CD14-positive monocyte (primary cell): Measurements from ENCODE around the gene GATA5. TPM values are rescaled to one million over a fixed set of nuclear protein-coding genes. Genes with fewer than 3 reads are reported as not detected.

Experiments
- DNase-seq, 3 donors: peaks; one replicate each; pipeline ENCODE4 v3.0.0-alpha.2; 2011 to 2022
- H2AFZ ChIP-seq: 2 replicates; pipeline ENCODE4 v1.6.0; 2012; ENCODE audit warnings: mild to moderate bottlenecking, low read depth, low read length, inconsistent platforms; ENCODE audit not compliant: insufficient read depth, poor library complexity, severe bottlenecking
- H3K27ac ChIP-seq, 2 donors: 1 replicate in 1 of 2; 2 replicates in 1 of 2; pipeline ENCODE4 v1.5.1; 2012 to 2013; ENCODE audit warnings: low read length in 2 of 2, control low read depth in 1 of 2, inconsistent platforms in 1 of 2, low read depth in 1 of 2, mild to moderate bottlenecking in 1 of 2
- H3K27me3 ChIP-seq, 2 donors: one replicate each; pipeline versions ENCODE4 v1.6.0 to v1.6.1; 2011 to 2013; ENCODE audit warnings: low read length in 2 of 2; ENCODE audit not compliant: control insufficient read depth in 2 of 2, insufficient read depth in 2 of 2
- H3K36me3 ChIP-seq, 2 donors: replicated peaks in 1 of 2; 1 replicate in 1 of 2; 2 replicates in 1 of 2; pipeline versions ENCODE4 v1.5.1 to v1.6.1; 2012 to 2013; ENCODE audit warnings: low read length in 2 of 2, control low read depth in 1 of 2, inconsistent platforms in 1 of 2, mild to moderate bottlenecking in 1 of 2; ENCODE audit not compliant: insufficient read depth in 2 of 2, control insufficient read depth in 1 of 2
- H3K4me1 ChIP-seq, 2 donors: 1 replicate in 1 of 2; 2 replicates in 1 of 2; pipeline versions ENCODE4 v1.5.1 to v1.6.1; 2012 to 2013; ENCODE audit warnings: low read length in 2 of 2, control low read depth in 1 of 2, inconsistent platforms in 1 of 2, mild to moderate bottlenecking in 1 of 2, moderate library complexity in 1 of 2; ENCODE audit not compliant: insufficient read depth in 2 of 2, control insufficient read depth in 1 of 2
- H3K4me2 ChIP-seq: replicated peaks from 2 replicates; pipeline ENCODE3; 2012; ENCODE audit warnings: low read length, moderate library complexity, mild to moderate bottlenecking; ENCODE audit not compliant: poor library complexity, severe bottlenecking; ENCODE audit errors: extremely low read depth
- H3K4me3 ChIP-seq, 3 experiments: fragments of 200-600 bp in 1 of 3; sonication (generic) in 1 of 3; replicated peaks in 1 of 3; 1 replicate in 2 of 3; 2 replicates in 1 of 3; pipeline ENCODE4 v1.5.1; 2011 to 2013; ENCODE audit warnings: low read length in 3 of 3, mild to moderate bottlenecking in 3 of 3, control low read depth in 2 of 3, low read depth in 2 of 3, inconsistent platforms in 1 of 3, moderate library complexity in 1 of 3
- H3K79me2 ChIP-seq: 2 replicates; pipeline ENCODE4 v1.6.0; 2012; ENCODE audit warnings: mild to moderate bottlenecking, control low read depth, inconsistent platforms, low read length, moderate library complexity; ENCODE audit not compliant: insufficient read depth
- H3K9ac ChIP-seq: 2 replicates; pipeline ENCODE4 v1.6.0; 2017; ENCODE audit warnings: low read length, mild to moderate bottlenecking; ENCODE audit not compliant: insufficient read depth, poor library complexity, severe bottlenecking
- H3K9me3 ChIP-seq, 2 donors: replicated peaks in 1 of 2; 1 replicate in 1 of 2; 2 replicates in 1 of 2; pipeline versions ENCODE4 v1.5.1 to v1.6.1; 2012 to 2013; ENCODE audit warnings: low read length in 2 of 2, control low read depth in 1 of 2; ENCODE audit not compliant: control insufficient read depth in 1 of 2, insufficient read depth in 1 of 2
- H4K20me1 ChIP-seq: 2 replicates; pipeline ENCODE4 v1.6.0; 2012; ENCODE audit warnings: mild to moderate bottlenecking, low read length, control low read depth, moderate library complexity; ENCODE audit not compliant: insufficient read depth
- H3K27ac Mint-ChIP-seq, 7 donors: one replicate each; pipeline ENCODE4 v1.8.0; 2020; ENCODE audit warnings: mild to moderate bottlenecking in 7 of 7, mixed read lengths in 7 of 7, moderate library complexity in 6 of 7, inconsistent platforms in 2 of 7
- H3K27me3 Mint-ChIP-seq, 3 donors: one replicate each; pipeline ENCODE4 v1.8.0; 2021 to 2022; ENCODE audit warnings: low read depth in 3 of 3, mild to moderate bottlenecking in 3 of 3, mixed read lengths in 3 of 3, moderate library complexity in 3 of 3, inconsistent platforms in 1 of 3
- H3K36me3 Mint-ChIP-seq, 2 donors: one replicate each; pipeline ENCODE4 v1.8.0; 2020; ENCODE audit warnings: mixed read lengths in 2 of 2, inconsistent platforms in 1 of 2, mild to moderate bottlenecking in 1 of 2
- H3K4me1 Mint-ChIP-seq: one replicate; pipeline ENCODE4 v1.8.0; 2020; ENCODE audit warnings: mild to moderate bottlenecking, mixed read lengths
- H3K4me3 Mint-ChIP-seq, 2 donors: one replicate each; pipeline ENCODE4 v1.8.0; 2020; ENCODE audit warnings: mild to moderate bottlenecking in 2 of 2, mixed read lengths in 2 of 2, moderate library complexity in 1 of 2
- H3K9me3 Mint-ChIP-seq, 7 donors: one replicate each; pipeline ENCODE4 v1.8.0; 2020 to 2022; ENCODE audit warnings: mixed read lengths in 7 of 7, mild to moderate bottlenecking in 6 of 7, moderate library complexity in 6 of 7, inconsistent platforms in 2 of 7
- WGBS: methylation state at CpG from one replicate; pipeline ENCODE4 v1.1.5; 2013; ENCODE audit warnings: missing lambda C conversion rate; ENCODE audit not compliant: insufficient coverage; 5-methylcytosine and 5-hydroxymethylcytosine counted together
- intact Hi-C, 2 donors: fragments of 100-400 bp; cut with micrococcal nuclease; formaldehyde crosslinking; loops; one replicate each; pipeline versions ENCODE4 v1.15.0 to v1.15.1; 2023
- polyA plus RNA-seq, 3 donors: library from polyadenylated mRNA; depleted of rRNA in 1 of 3; unstranded in 2 of 3; stranded (reverse) in 1 of 3; fragments of 300-500 nt in 2 of 3; fragments of >200 nt in 1 of 3; fragmentation: Illumina TruSeq in 2 of 3; gene quantifications; 1 replicate in 2 of 3; 2 replicates in 1 of 3; pipeline ENCODE4 v1.2.3, GENCODE V29; 2012 to 2021
- TF ChIP-seq, protein P1 (sequence below): fragments of 200-600 bp; IDR thresholded peaks from one replicate; pipeline ENCODE4 v1.8.0; 2022; ENCODE audit warnings: antibody characterized with exemption, mild to moderate bottlenecking

GATA5 gene
- polyA plus RNA-seq, 3 donors = not detected

DNA sequence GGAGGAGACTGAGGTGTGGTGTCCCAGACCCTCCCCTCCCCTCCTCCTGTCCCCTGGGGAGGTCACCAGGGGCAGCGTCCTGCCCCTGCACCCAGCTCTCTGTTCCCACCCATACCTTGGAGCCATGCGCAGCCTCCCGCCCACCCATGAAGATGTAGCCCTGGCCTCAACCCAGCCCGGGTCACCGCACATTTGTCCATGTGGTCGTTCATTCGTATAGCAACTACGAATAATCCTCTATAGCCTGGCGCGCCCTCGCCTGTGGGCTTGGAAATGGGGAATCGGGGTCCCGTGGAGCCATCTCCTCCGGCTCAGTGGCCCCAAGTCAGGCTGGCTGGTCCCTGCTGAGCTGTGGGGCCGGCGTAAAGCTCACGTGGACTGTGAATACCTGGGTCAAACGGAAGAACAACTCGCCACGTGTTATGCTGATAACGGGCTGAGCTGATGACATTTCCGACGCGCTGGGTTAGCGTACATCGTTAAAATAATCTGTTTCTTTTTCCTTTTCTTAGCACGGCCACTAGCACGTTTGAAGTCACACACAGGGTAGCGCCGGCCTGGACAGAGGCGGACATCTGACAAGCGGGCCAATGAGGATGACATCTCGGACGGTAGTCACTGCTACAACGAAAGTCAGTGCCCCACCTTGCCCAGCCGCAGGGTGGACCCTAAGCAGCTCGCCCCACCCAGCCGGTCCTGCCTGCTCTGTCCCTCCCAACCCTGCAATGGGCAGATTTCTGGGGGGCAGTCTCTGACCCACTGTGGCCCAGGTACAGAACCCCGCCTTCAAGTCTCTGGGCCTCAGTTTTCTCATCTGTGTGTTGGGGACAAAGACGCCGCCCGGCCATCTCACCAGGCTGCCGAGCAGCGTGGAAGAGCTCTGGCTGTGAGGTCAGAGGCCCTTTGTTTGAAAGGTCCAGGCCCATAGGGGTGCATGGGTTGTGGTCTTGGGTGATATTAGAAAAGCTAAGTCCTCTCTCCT lies 28.6 kb downstream of the GATA5 start:
- H3K27ac Mint-ChIP-seq = no peak overlapping the region
- no peak for DNase-seq
- H3K4me1 Mint-ChIP-seq = no peaks in the 10 kb centered on the region
- TF ChIP-seq, protein P1, sequence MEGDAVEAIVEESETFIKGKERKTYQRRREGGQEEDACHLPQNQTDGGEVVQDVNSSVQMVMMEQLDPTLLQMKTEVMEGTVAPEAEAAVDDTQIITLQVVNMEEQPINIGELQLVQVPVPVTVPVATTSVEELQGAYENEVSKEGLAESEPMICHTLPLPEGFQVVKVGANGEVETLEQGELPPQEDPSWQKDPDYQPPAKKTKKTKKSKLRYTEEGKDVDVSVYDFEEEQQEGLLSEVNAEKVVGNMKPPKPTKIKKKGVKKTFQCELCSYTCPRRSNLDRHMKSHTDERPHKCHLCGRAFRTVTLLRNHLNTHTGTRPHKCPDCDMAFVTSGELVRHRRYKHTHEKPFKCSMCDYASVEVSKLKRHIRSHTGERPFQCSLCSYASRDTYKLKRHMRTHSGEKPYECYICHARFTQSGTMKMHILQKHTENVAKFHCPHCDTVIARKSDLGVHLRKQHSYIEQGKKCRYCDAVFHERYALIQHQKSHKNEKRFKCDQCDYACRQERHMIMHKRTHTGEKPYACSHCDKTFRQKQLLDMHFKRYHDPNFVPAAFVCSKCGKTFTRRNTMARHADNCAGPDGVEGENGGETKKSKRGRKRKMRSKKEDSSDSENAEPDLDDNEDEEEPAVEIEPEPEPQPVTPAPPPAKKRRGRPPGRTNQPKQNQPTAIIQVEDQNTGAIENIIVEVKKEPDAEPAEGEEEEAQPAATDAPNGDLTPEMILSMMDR = no peak
- Histone ChIP-seq H3K4me2 (no peak overlapping the region), H3K4me3 (no peak overlapping the region), H3K9ac (no peak overlapping the region), H2AFZ (no peak overlapping the region), H3K27me3 (no peaks in the 10 kb centered on the region), H3K36me3 (no peaks in the 10 kb centered on the region), H3K79me2 (no peaks in the 10 kb centered on the region), H3K4me1 (no peaks in the 10 kb centered on the region), H3K27ac (no peak overlapping the region), H4K20me1 (no peaks in the 10 kb centered on the region), H3K9me3 (no peaks in the 10 kb centered on the region)
- peaks cover 2 to 10% (median 3%) of the 10 kb centered on the region in 3 donors for H3K27me3 Mint-ChIP-seq
- WGBS = 91% methylated on average over 44 of the region's 44 CpGs
- intact Hi-C loops = no loop called here
- no peak overlapping the region for H3K4me3 Mint-ChIP-seq
- H3K9me3 Mint-ChIP-seq = peaks cover 0 to 2% (median 0%) of the 10 kb centered on the region in 7 donors
- H3K36me3 Mint-ChIP-seq = no peaks in the 10 kb centered on the region

DNA sequence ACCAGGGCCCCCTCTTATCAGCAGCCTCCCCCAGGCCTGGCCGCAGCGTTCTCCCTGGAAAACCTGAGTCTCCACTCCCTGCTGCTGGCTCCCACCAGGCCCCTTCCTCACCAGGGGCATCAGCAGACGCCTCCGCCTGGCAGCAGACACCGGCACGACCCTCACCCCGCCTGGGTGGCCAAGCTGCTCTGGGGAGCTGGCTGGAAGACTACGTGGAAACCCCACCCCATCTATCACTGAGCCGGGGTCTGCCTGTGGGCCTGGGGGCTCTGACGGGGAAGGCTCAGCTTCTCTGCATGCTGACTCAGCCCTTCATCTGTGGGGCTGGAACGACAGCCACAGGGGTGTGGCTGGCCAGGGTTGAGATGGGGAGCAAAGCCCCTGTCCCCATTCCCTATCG lies 29.3 kb downstream of the GATA5 start:
- H3K9me3 ChIP-seq = no peaks in the 10 kb centered on the region
- H3K36me3 ChIP-seq = no peaks in the 10 kb centered on the region
- H3K4me1 ChIP-seq = no peaks in the 10 kb centered on the region
- no peak overlapping the region for H3K27ac ChIP-seq
- no peak overlapping the region for H2AFZ ChIP-seq
- no peak overlapping the region for H3K27ac Mint-ChIP-seq
- H3K79me2 ChIP-seq = no peaks in the 10 kb centered on the region
- H3K4me3 ChIP-seq = no peak overlapping the region
- H3K27me3 ChIP-seq = no peaks in the 10 kb centered on the region
- peaks cover 3 to 10% (median 7%) of the 10 kb centered on the region in 3 donors for H3K27me3 Mint-ChIP-seq
- no peak overlapping the region for H3K4me3 Mint-ChIP-seq
- intact Hi-C loops = no loop called here
- no peak overlapping the region for H3K9ac ChIP-seq
- H3K4me2 ChIP-seq = no peak overlapping the region
- H4K20me1 ChIP-seq = no peaks in the 10 kb centered on the region
- 80% methylated on average over 3 of the region's 12 CpGs for WGBS
- H3K9me3 Mint-ChIP-seq = peaks cover 0 to 2% (median 0%) of the 10 kb centered on the region in 7 donors
- TF ChIP-seq, protein P1 = no peak
- no peak for DNase-seq
- no peaks in the 10 kb centered on the region for H3K36me3 Mint-ChIP-seq
- no peaks in the 10 kb centered on the region for H3K4me1 Mint-ChIP-seq
